ENCODE data around the gene ARHGAP4.

The ARHGAP4 gene

GRCh38 chrX:153925739-153926551 lies at the start of gene ARHGAP4:
Gene ARHGAP4 (minus strand): TSS chrX:153926264. CDS start chrX:153926202, 62 bp downstream.
- TF ChIP-seq RAD21 (IDR thresholded peaks at IDR 0.05; ENCODE audit: low read depth) (no peak), USF1 (IDR thresholded peaks at IDR 0.05) (no peak), NFIC (IDR thresholded peaks at IDR 0.05) (no peak), MAX (IDR thresholded peaks at IDR 0.05) (no peak), FOXM1 (IDR thresholded peaks at IDR 0.05; ENCODE audit: borderline replicate concordance, low read depth) (no peak), ZBTB7A (IDR thresholded peaks at IDR 0.05; ENCODE audit: low read depth) (no peak), TEAD4 (IDR thresholded peaks at IDR 0.05) (no peak), EGR1 (IDR thresholded peaks at IDR 0.05) (no peak), REST (IDR thresholded peaks at IDR 0.05; ENCODE audit: low read depth) (no peak), YY1 (IDR thresholded peaks at IDR 0.05; ENCODE audit: low read depth) (no peak), TCF12 (IDR thresholded peaks at IDR 0.05; ENCODE audit: low read depth) (no peak), CEBPB (IDR thresholded peaks at IDR 0.05) (no peak), CREB1 (IDR thresholded peaks at IDR 0.05; ENCODE audit: low read depth) (no peak), EP300 (IDR thresholded peaks at IDR 0.05; ENCODE audit: borderline replicate concordance) (no peak), TAF1 (IDR thresholded peaks at IDR 0.05; ENCODE audit: low read depth) (no peak)

- TF ChIP-seq EP300 (IDR thresholded peaks at IDR 0.05; ENCODE audit: borderline replicate concordance) (no peak), FOXM1 (IDR thresholded peaks at IDR 0.05; ENCODE audit: borderline replicate concordance, low read depth) (no peak), MAX (IDR thresholded peaks at IDR 0.05) (no peak), TCF12 (IDR thresholded peaks at IDR 0.05; ENCODE audit: low read depth) (no peak), CEBPB (IDR thresholded peaks at IDR 0.05) (no peak), NFIC (IDR thresholded peaks at IDR 0.05) (no peak), TAF1 (IDR thresholded peaks at IDR 0.05; ENCODE audit: low read depth) (no peak), TEAD4 (IDR thresholded peaks at IDR 0.05) (no peak), ZBTB7A (IDR thresholded peaks at IDR 0.05; ENCODE audit: low read depth) (no peak), EGR1 (IDR thresholded peaks at IDR 0.05) (no peak), RAD21 (IDR thresholded peaks at IDR 0.05; ENCODE audit: low read depth) (no peak), USF1 (IDR thresholded peaks at IDR 0.05) (no peak), REST (IDR thresholded peaks at IDR 0.05; ENCODE audit: low read depth) (no peak), YY1 (IDR thresholded peaks at IDR 0.05; ENCODE audit: low read depth) (no peak), CREB1 (IDR thresholded peaks at IDR 0.05; ENCODE audit: low read depth) (no peak)
These were observed 48.7 kb upstream of the ARHGAP4 start for GRCh38 chrX:153974726-153975286.

- TF ChIP-seq MAX (IDR thresholded peaks at IDR 0.05) (no peak), TEAD4 (IDR thresholded peaks at IDR 0.05) (no peak), TAF1 (IDR thresholded peaks at IDR 0.05; ENCODE audit: low read depth) (no peak), USF1 (IDR thresholded peaks at IDR 0.05) (no peak), CEBPB (IDR thresholded peaks at IDR 0.05) (no peak), YY1 (IDR thresholded peaks at IDR 0.05; ENCODE audit: low read depth) (no peak), ZBTB7A (IDR thresholded peaks at IDR 0.05; ENCODE audit: low read depth) (no peak), RAD21 (IDR thresholded peaks at IDR 0.05; ENCODE audit: low read depth) (no peak), TCF12 (IDR thresholded peaks at IDR 0.05; ENCODE audit: low read depth) (no peak), REST (IDR thresholded peaks at IDR 0.05; ENCODE audit: low read depth) (no peak), EP300 (IDR thresholded peaks at IDR 0.05; ENCODE audit: borderline replicate concordance) (no peak), EGR1 (IDR thresholded peaks at IDR 0.05) (no peak), FOXM1 (IDR thresholded peaks at IDR 0.05; ENCODE audit: borderline replicate concordance, low read depth) (no peak), NFIC (IDR thresholded peaks at IDR 0.05) (no peak), CREB1 (IDR thresholded peaks at IDR 0.05; ENCODE audit: low read depth) (no peak)
These were observed 48.1 kb upstream of the ARHGAP4 start for GRCh38 chrX:153974003-153974725.
